HG03039 (cell line): ENCODE measurements around the gene SAP130.
"Not testable (repeated sequence)": the region's sequence is repeated elsewhere in the genome, so short reads cannot be mapped to it uniquely, and the experiment has no call there.

Source experiments
- ATAC-seq: cut with Tn5 transposase; IDR thresholded peaks from one replicate; pipeline ENCODE4 v1.9.1; 2021; ENCODE audit warnings: mild to moderate bottlenecking, moderate library complexity; ENCODE audit not compliant: unreplicated experiment

SAP130 gene

GRCh38 chr2:127953849-127954248, 74.0 kb downstream of the SAP130 start:
- ATAC-seq, result no peak

GRCh38 chr2:127953128-127953718, 74.6 kb downstream of the SAP130 start:
- no peak for ATAC-seq

GRCh38 chr2:127951026-127951425, 76.8 kb downstream of the SAP130 start:
- no peak for ATAC-seq

- no peak for ATAC-seq
Observed at GRCh38 chr2:127950264-127950663, 77.6 kb downstream of the SAP130 start.

- ATAC-seq, result no peak
Observed at GRCh38 chr2:127945281-127945680, 82.6 kb downstream of the SAP130 start.

- ATAC-seq, result no peak
Observed at GRCh38 chr2:127943186-127943585, 84.7 kb downstream of the SAP130 start.

- no peak for ATAC-seq
Observed at GRCh38 chr2:127942002-127942401, 85.9 kb downstream of the SAP130 start.

GRCh38 chr2:127941461-127941860, 86.4 kb downstream of the SAP130 start:
- ATAC-seq, result no peak

- ATAC-seq, result no peak
Observed at GRCh38 chr2:127940641-127941040, 87.2 kb downstream of the SAP130 start.

- ATAC-seq, result no peak
Observed at GRCh38 chr2:127935337-127935736, 92.5 kb downstream of the SAP130 start.

GRCh38 chr2:127932199-127932876, 95.5 kb downstream of the SAP130 start:
- ATAC-seq, result no peak

- no peak for ATAC-seq
Observed at GRCh38 chr2:127929449-127929848, 98.4 kb downstream of the SAP130 start.

- ATAC-seq, result no peak
Observed at GRCh38 chr2:127927384-127927783, 100.5 kb downstream of the SAP130 start.

- no peak for ATAC-seq
Observed at GRCh38 chr2:127917916-127918315, 109.9 kb downstream of the SAP130 start.

- no peak for ATAC-seq
Observed at GRCh38 chr2:127913808-127914457, 113.9 kb downstream of the SAP130 start.

GRCh38 chr2:127911737-127912136, 116.1 kb downstream of the SAP130 start:
- ATAC-seq, result no peak

GRCh38 chr2:127910415-127910814, 117.4 kb downstream of the SAP130 start:
- no peak for ATAC-seq

GRCh38 chr2:127909019-127909418, 118.8 kb downstream of the SAP130 start:
- no peak for ATAC-seq

GRCh38 chr2:127907733-127908400, 120.0 kb downstream of the SAP130 start:
- not testable (repeated sequence) for ATAC-seq

GRCh38 chr2:127906206-127906926, 121.5 kb downstream of the SAP130 start:
- ATAC-seq, result no peak
